Activated gamma-delta T cell treated with Interleukin-2 at 50 U/mL for 16 hours (primary cell): ENCODE results near the gene ABAT.
"Not testable (repeated sequence)": the region's sequence is repeated elsewhere in the genome, so short reads cannot be mapped to it uniquely, and the experiment has no call there.

Experiments
- DNase-seq: peaks from one replicate; pipeline ENCODE4 v3.0.0-alpha.2; 2020

The ABAT gene

DNA sequence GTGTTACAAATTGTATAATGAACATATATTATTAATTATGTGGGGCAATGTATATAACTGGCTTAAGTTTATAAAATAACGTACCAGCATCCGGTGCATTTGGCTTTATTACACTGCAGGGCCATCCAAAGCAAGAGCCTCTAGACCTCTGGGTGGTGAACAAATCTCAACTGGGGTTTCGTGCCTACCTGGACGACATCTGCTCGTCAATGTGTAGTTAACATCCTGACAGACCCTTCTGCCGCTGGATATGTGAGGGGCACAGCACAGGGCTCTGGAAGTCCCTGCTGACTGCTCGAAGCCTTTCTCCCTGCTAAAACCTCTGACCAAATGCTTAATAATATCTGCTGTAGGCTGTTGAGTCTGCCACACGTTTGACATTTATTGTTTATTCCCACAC, 120.7 kb downstream of the ABAT start:
- no peak for DNase-seq

DNA sequence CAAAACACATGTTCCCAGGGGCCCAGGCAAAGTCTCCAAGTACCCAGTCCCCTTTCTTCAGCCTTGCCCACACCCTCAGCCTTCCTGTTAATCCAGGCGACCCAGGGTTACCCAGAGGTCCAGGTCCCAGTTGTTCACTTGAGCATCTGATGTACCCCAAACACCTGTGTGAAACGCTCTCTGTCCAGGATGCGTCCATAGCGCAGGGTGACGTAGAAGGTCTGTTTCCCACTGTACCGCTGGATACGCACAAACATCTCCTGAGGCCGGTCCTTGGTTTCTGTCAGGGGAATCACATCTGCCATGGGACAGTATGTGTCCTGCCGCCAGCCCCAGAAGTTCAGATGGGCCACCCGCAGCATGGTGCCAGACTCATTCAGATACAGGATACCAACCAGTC, 121.4 kb downstream of the ABAT start:
- no peak for DNase-seq

DNA sequence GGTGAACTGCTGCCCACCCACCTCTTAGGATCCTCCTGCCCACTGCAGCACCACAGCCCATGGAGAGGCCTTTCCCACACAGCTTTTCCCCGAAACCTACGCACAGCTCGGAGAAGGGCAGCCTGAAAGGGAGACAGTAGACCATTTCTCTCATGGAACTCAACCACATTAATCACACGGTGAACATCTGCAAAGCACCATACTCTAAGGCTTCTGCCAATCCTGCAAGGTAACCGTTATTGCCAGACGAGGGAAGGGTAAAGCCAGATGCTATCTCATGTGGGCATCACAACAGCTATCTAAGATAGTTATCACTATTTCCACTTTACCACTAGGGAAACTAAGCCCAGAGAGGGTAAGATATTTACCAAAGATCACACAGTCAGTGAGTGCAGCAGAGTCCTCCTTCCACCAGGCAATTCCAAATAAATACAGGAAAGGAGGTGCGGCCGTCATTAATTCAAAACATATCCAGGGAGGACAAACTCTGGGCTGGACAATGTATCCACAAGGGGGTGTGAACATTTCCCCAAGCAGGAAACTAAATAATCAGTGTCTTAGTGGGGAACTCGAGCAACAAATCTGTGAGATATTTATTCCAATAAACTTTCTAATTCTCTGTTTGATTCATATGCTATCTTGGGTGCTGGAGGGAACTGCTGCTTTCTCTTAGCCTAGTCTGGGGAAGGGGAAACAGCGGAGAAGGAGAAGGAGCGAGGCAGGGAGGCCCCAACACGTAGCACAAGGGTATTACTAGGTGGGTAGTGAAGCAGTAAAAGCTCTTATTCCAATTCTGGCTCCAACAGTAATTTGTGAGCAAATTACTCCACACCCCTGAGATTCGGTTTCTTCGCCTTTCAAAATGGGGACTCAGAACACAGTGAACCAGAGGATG, 122.3 kb downstream of the ABAT start:
- no peak for DNase-seq

DNA sequence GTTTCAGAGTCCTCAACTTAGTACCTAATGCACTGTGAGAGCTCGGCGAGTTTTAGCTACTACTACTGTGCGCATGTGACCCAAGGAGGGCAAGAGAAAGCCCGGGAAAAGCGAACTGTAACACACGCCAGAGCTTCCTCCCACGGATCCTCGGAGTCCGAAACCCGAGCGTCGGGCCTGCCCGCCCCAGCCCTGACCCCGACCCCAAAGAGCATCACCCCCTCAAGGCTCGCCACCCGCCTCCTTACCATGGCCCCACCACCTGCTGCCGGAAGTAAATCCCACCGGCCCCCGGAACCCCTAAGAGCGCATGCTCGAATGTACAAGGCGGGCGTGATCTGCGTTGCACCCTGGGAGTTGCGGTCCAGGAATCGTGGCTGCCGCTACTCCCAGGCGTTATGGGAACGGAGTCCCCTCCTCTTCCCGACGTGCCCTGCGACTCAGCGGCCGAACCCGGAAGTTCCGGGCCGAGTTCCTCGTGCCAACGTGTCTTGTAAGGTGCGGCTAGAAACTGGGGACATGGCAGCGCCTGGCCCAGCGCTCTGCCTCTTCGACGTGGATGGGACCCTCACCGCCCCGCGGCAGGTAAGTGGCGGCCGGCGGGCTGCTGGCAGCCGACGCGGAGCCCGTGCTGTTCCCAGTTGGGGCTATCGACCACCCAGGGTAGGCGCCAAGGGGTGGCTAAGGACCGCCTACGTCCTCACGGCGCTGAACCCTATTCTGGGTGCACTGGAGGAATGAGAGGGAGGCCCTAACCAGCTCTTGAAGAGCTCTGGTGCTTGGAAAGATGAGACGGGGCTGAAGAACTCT, 123.2 kb downstream of the ABAT start, which contains the start of the genes PMM2 and TMEM186:
Gene PMM2 (plus strand): TSS at position 476 of the 810 bp plus-strand sequence. CDS start 44 bp downstream, at position 520.
Gene TMEM186 (minus strand): TSS at position 276 of the 810 bp plus-strand sequence. CDS start 25 bp downstream, at position 251.
- DNase-seq = peak; percentile 94

DNA sequence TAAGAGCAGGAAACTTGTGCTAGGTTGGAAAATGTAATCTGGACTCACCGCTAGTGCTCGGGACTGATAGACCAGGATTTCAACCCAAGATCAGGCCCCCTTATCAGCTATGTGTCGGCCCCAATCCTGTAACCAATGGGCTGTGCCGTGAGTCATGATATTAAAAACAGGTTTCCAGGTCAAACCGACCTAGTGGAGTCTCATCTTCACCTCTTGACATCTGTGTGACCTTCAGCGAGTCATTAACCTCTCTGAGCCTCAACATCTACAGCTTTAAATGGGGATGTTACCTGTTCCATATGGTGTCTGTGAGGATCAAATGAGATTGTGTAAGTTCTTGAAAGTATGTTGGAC, 123.7 kb downstream of the ABAT start:
- DNase-seq = no peak

DNA sequence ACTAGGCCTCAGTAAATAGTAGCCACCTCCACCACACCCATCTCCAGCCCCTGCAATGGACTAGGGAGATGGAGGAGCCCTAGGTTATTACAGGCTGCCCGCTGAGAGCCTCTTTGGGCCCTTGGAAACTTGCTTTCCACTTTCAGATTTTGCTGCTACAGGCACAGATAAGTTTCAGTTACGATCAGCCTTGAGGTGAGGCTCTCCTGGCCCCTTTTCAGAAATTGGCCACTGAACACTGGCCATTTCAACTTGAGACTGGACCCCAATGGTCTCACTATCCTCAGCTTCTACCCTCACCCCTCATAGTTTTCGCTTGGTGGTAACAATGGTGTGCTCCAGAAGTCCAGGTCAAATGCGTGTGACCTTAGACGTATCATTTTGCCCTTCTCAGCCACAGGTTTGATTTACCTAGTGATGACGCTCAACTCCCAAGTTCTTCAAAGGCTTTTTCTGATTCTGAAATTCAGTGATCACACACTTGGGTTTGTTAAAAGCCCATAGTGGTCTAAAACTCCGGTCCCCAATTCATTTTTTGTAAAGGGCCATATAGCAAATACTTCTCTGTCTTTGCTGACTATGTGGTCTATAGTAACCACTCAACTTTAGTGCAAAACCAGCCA, 124.2 kb downstream of the ABAT start:
- no peak for DNase-seq

GRCh38 chr16:8801701-8802100, 127.3 kb downstream of the ABAT start:
- no peak for DNase-seq

DNA sequence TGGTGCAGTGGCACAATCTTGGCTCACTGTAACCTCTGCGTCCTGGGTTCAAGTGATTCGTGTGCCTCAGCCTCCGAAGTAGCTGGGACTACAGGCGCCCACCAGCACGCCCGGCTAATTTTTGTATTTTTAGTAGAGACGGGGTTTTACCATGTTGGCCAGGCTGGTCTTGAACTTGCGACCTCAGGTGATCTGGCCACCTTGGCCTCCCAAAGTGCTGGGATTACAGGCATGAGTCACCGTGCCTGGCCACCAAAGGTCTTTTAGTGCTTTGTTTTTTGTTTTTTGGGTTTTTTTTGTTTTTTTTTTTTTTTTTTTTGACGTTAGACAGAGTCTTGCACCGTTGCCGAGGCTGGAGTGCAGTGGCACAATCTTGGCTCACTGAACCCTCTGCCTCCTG, 129.3 kb downstream of the ABAT start:
- DNase-seq = not testable (repeated sequence)

DNA sequence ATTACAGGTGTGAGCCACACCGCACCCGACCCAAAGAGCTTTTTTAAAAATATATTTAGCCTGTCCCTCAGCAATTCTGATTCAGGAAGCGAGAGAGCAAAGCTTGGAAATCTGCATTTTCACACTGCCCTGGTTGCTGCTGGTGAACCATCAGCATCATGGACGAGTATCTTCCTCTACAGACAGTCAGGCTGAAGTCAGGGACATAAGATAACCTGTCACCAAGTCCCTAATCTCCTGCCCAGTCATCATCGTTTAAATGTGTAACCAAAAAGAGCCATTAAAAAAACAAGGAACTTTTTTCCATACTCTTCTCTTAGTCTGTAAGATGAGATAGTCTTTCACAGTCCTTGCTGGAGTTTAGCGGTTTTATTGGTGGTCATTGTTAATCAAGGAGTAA, 129.9 kb downstream of the ABAT start:
- no peak for DNase-seq

- DNase-seq = no peak
Measured at GRCh38 chr16:8806272-8806983, 132.0 kb downstream of the ABAT start.

DNA sequence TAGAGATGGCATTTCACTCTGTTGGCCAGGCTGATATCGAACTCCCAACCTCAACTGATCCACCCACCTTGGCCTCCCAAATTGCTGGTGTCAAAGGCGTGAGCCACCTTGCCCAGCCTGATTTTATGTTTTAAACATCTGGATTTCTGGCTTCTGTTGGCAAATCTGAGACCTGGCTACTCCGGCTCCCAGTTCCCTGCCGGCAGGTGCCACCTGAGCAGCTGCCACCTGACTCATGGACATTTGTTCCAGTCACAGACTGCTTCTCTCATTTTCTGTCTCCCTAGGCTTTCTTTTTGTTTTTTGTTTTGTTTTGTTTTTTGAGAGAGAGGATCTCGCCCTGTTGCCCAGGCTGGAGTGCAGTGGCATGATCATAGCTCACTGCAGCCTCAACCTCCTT, 132.8 kb downstream of the ABAT start:
- no peak for DNase-seq

DNA sequence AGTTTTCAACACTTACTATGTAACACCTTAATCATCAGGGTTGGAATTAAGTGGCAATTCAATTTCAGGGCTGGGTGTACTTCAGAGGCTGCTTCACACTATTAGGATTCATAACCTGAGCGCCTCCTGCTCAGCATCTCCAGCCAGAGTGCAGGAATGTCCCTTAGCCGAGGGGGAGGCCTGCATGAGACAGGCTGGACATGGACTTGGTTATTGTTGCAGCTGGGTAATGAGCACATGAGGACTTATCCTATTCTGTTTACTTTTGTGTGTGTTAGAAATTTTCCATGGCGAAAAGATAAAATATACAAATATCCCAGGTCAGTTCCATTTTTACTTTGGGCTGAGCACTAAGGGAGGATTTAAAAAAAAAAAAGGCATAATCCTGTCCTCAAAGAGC, 133.6 kb downstream of the ABAT start:
- DNase-seq = no peak

GRCh38 chr16:8808613-8809353, 134.4 kb downstream of the ABAT start:
- DNase-seq = no peak

- no peak for DNase-seq
Measured at GRCh38 chr16:8812162-8812843, 137.9 kb downstream of the ABAT start.

GRCh38 chr16:8814095-8814806, 139.8 kb downstream of the ABAT start:
- DNase-seq = no peak

GRCh38 chr16:8816967-8817655, 142.7 kb downstream of the ABAT start:
- no peak for DNase-seq

DNA sequence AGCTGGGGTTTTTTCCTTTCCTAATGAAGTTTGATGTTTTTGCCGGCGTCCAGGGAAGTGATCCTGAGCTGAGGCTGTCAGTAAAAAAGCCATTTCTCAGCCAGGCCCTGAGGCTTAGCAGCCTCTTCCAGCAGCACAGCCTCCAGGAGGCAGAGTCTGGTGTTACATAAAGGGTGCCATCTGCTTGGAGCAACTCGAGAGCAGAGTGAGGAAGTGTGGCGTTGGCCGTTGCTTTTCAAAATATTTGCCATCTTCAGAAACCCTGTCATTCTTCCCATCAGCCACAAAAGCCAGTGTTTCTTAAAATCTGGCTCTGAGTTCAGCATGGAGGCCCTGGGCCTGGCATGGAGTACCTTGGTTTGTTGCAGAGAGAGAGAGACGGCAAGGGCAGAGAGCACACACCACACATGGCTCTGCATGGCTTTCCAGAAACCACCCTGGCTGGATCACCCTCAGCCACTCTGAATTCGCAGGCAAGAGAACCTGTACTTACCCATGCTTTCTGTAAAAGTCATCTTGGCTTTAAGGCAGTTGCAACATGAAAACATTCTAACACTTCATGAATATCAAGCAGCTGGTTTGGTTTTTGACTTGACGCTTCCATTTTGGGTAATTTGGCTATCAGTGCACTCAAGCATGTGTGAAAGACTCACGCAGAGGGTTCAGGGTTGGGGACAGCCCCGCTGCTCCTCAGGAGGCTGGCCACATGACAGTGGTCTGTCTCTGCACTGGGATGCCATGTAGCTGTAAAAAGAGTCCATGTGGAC, 144.3 kb downstream of the ABAT start:
- DNase-seq = no peak

- DNase-seq = no peak
Measured at GRCh38 chr16:8819411-8820034, 145.1 kb downstream of the ABAT start.

DNA sequence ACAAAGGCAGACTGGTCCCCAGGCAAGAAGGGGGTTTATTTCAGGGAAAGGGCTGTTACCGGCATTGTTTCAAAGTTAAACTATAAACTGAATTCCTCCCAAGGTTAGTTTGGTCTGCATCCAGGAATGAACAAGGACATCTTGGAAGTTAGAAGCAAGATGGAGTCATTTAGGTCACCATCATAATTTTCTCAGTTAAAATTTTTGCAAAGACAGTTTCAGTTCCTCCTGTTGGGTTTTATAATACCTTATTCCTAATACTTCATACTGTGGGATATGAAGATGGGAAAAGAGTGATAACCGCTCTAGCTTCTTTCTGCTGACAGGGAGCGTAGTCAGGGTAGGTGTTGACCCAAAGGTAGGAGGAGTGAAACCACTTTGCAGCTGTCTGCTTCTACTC, 148.0 kb downstream of the ABAT start:
- no peak for DNase-seq
